ENCODE data around the gene DNAJC15. TPM values are rescaled to one million over a fixed set of nuclear protein-coding genes. Genes with fewer than 3 reads are reported as not detected.

DNAJC15 gene
- total RNA-seq, 1 experiment from 2014 or later, result 20.3 TPM

DNA sequence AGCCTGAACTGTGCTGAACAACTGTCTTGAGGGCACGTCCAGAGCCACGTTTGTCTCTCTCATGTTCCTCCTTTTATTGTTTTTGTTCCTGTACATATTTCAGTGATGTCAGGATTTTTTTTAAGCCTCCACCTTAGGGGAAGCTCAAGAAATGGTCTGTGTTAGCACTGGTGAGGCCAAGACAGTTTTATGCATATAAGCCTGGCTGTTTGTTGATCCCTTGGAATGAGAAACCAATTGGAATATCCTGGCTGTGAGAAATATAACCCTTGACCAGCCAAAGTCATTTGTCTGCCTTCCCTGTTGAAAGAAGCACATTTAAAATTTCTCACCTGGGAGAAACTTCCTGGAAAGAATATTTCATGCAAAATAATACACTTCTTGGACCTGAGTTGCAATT, 115.8 kb downstream of the DNAJC15 start:
- no peak overlapping the region for H3K27ac ChIP-seq (ENCODE audit: low read length)
- in situ Hi-C loops (cut with HindIII; ENCODE audit: low pct_unique_long_range_greater_than_20kb, low sequenced_read_pairs) (no loop called here), intact Hi-C loops (cut with micrococcal nuclease; ENCODE audit: unreplicated experiment) (no loop called here)
- DNase-seq (ENCODE audit: low read depth, low spot score) (no peak), ATAC-seq (no peak)
- CTCF ChIA-PET, result no interaction called here
- H3K27me3 ChIP-seq (ENCODE audit: control insufficient read depth, insufficient read depth, low read length), result no peaks in the 10 kb centered on the region
- TF ChIP-seq CTCF (IDR thresholded peaks at IDR 0.05), result no peak
- TF ChIP-seq TCF7L2 (IDR thresholded peaks at IDR 0.05; ENCODE audit: low read depth, low read length), result no peak
- TF ChIP-seq, protein P1, sequence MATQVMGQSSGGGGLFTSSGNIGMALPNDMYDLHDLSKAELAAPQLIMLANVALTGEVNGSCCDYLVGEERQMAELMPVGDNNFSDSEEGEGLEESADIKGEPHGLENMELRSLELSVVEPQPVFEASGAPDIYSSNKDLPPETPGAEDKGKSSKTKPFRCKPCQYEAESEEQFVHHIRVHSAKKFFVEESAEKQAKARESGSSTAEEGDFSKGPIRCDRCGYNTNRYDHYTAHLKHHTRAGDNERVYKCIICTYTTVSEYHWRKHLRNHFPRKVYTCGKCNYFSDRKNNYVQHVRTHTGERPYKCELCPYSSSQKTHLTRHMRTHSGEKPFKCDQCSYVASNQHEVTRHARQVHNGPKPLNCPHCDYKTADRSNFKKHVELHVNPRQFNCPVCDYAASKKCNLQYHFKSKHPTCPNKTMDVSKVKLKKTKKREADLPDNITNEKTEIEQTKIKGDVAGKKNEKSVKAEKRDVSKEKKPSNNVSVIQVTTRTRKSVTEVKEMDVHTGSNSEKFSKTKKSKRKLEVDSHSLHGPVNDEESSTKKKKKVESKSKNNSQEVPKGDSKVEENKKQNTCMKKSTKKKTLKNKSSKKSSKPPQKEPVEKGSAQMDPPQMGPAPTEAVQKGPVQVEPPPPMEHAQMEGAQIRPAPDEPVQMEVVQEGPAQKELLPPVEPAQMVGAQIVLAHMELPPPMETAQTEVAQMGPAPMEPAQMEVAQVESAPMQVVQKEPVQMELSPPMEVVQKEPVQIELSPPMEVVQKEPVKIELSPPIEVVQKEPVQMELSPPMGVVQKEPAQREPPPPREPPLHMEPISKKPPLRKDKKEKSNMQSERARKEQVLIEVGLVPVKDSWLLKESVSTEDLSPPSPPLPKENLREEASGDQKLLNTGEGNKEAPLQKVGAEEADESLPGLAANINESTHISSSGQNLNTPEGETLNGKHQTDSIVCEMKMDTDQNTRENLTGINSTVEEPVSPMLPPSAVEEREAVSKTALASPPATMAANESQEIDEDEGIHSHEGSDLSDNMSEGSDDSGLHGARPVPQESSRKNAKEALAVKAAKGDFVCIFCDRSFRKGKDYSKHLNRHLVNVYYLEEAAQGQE (IDR thresholded peaks at IDR 0.05; ENCODE audit: insufficient read depth in 1 of 2, low read depth in 2 of 2, low read length in 1 of 2), result no peak
- no peak for TF ChIP-seq POLR2AphosphoS5 (IDR thresholded peaks at IDR 0.05; ENCODE audit: low read depth, low read length)
- no peak for TF ChIP-seq SIN3A (IDR thresholded peaks at IDR 0.05; ENCODE audit: borderline replicate concordance, insufficient read depth, low read depth, low read length)
- no peaks in the 10 kb centered on the region for H3K4me1 ChIP-seq (ENCODE audit: control insufficient read depth, insufficient read depth, low read length)
- no peaks in the 10 kb centered on the region for H3K9me3 ChIP-seq (ENCODE audit: control insufficient read depth, insufficient read depth, low read depth, low read length)
- H3K36me3 ChIP-seq (ENCODE audit: control insufficient read depth, insufficient read depth, low read length), result no peaks in the 10 kb centered on the region
- POLR2A ChIA-PET, result no interaction called here
- H3K4me3 ChIP-seq (ENCODE audit: low read depth in 2 of 2, low read length in 2 of 2), result no peak overlapping the region
- no TSS peak for BruUV-seq (replicated peaks)

- no peaks in the 10 kb centered on the region for H3K27me3 ChIP-seq (ENCODE audit: control insufficient read depth, insufficient read depth, low read length)
- intact Hi-C loops (cut with micrococcal nuclease; ENCODE audit: unreplicated experiment), result no loop called here
- TF ChIP-seq TCF7L2 (IDR thresholded peaks at IDR 0.05; ENCODE audit: low read depth, low read length), result no peak
- no peak for TF ChIP-seq CTCF (IDR thresholded peaks at IDR 0.05)
- TF ChIP-seq, protein P1 (IDR thresholded peaks at IDR 0.05; ENCODE audit: insufficient read depth in 1 of 2, low read depth in 2 of 2, low read length in 1 of 2), result no peak
- TF ChIP-seq SIN3A (IDR thresholded peaks at IDR 0.05; ENCODE audit: borderline replicate concordance, insufficient read depth, low read depth, low read length), result no peak
- no peak for TF ChIP-seq POLR2AphosphoS5 (IDR thresholded peaks at IDR 0.05; ENCODE audit: low read depth, low read length)
- in situ Hi-C loops (cut with HindIII; ENCODE audit: low pct_unique_long_range_greater_than_20kb, low sequenced_read_pairs), result no loop called here
- DNase-seq (ENCODE audit: low read depth, low spot score) (no peak), ATAC-seq (no peak)
- no peaks in the 10 kb centered on the region for H3K36me3 ChIP-seq (ENCODE audit: control insufficient read depth, insufficient read depth, low read length)
- ChIA-PET POLR2A (no interaction called here), CTCF (no interaction called here)
- no peak overlapping the region for H3K4me3 ChIP-seq (ENCODE audit: low read depth in 2 of 2, low read length in 2 of 2)
- no peaks in the 10 kb centered on the region for H3K9me3 ChIP-seq (ENCODE audit: control insufficient read depth, insufficient read depth, low read depth, low read length)
- H3K27ac ChIP-seq (ENCODE audit: low read length), result no peak overlapping the region
- no peaks in the 10 kb centered on the region for H3K4me1 ChIP-seq (ENCODE audit: control insufficient read depth, insufficient read depth, low read length)
- BruUV-seq (replicated peaks), result no TSS peak
These were observed 116.5 kb downstream of the DNAJC15 start for GRCh38 chr13:43139921-43140320.

Data from Panc1 (cell line).